ENCODE data around the gene LYPLA2. TPM values are rescaled to one million over a fixed set of nuclear protein-coding genes. Genes with fewer than 3 reads are reported as not detected.

The LYPLA2 gene
- total and polyA plus RNA-seq, 2 of the 8 experiments (the other 6 are each of a cell fraction or from before 2014, with no cell fraction given): 138 to 211 TPM

DNA sequence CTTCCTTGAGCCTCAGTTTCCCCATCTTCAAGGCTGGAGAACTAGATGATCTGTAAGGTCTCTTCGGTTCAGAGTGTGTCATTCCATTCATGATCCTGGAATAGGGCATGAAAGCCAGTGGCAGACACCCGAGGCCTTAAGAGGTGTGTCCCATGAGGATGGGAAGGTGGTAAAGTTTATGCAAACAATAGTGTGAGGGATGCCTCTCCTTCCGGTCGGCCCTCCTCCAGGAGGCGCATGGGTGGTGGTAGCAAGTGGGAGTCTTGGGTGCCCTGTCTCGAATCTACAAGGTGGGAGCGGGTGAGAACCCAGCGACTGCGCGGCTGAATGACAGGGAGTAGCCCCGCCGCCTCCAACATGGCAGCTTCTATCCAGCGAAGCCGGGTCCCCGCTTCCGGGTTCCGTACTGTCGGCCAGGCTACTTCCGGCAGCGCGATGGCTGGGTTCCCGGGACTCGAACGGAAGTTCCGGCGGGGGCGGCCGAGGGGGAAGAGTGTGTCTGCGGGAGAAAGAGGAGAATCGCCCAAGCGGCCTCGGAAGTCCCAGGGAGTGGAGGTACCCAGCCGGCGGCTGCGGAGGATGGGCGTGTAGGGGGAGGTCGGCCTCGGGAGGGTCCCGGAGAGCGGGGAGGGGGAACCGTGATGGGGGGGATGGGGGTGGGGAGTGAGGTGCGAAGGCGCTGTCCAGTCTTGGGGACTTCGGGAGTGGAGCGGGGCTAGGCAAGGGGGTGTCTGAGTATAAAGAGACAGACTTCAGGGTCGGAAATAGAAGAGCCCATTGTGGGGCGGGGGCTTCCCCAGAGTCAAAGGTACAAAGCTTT is at the start of gene LYPLA2 (continued):
- TF ChIP-seq TBP (IDR thresholded peaks at IDR 0.05; ENCODE audit: low read depth, low read length) (0 out of 2 replicates have a peak, but pooled peaks have one; percentile 22), CREB1 (IDR thresholded peaks at IDR 0.05) (peak; percentile 30; the same call in 1 of the 2 replicates)

Measured in H1 (cell line).